Measurements from ENCODE around the gene TNNI3K.

DNA sequence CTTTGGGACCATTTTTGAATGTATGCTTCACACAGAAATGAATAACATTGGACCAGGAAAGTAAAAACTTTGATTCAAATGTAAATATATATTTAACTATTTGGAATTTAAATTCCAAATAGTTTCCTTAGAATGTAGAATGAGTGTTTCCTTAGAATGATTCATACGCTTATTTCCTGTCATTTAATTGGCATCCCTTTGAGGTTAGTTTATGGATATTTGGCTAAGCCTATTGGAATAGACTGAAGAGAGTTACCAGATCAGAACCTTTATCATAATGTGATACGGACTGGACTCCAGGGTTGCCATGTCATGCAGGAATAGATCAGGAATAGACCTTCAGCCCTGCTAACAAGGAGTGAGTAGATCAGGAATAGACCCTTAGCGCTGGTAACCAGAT, 133.1 kb downstream of the TNNI3K start:
- TF ChIP-seq, protein P1, sequence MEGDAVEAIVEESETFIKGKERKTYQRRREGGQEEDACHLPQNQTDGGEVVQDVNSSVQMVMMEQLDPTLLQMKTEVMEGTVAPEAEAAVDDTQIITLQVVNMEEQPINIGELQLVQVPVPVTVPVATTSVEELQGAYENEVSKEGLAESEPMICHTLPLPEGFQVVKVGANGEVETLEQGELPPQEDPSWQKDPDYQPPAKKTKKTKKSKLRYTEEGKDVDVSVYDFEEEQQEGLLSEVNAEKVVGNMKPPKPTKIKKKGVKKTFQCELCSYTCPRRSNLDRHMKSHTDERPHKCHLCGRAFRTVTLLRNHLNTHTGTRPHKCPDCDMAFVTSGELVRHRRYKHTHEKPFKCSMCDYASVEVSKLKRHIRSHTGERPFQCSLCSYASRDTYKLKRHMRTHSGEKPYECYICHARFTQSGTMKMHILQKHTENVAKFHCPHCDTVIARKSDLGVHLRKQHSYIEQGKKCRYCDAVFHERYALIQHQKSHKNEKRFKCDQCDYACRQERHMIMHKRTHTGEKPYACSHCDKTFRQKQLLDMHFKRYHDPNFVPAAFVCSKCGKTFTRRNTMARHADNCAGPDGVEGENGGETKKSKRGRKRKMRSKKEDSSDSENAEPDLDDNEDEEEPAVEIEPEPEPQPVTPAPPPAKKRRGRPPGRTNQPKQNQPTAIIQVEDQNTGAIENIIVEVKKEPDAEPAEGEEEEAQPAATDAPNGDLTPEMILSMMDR (optimal IDR thresholded peaks at IDR 0.05 in 1 of 3, IDR thresholded peaks at IDR 0.05 in 1 of 3, conservative IDR thresholded peaks at IDR 0.05 in 1 of 3; ENCODE audit: extremely low read depth in 1 of 3, insufficient read depth in 2 of 3, low read length in 3 of 3), result no peak
- no peak for TF ChIP-seq EZH2 (IDR thresholded peaks at IDR 0.05; ENCODE audit: low read length)
